ENCODE results near the gene EBP. TPM values are rescaled to one million over a fixed set of nuclear protein-coding genes. Genes with fewer than 3 reads are reported as not detected.

The EBP gene
- 100 to 1,000 TPM in 1 of 2 donors, 10 to 100 TPM in 1; 41.5 to 154 TPM for total RNA-seq
- polyA plus RNA-seq: 100 to 1,000 TPM; 162 to 254 TPM
- long read RNA-seq, donor 1, transcript EBP-205 (5 exons, 1,775 nt): major isoform, 10 of 24 reads
- long read RNA-seq, donor 1, partial matches to known transcripts: 14 of 24 reads
- long read RNA-seq, donor 1, other reads (novel, unspliced or antisense): 0 of 24 reads
- long read RNA-seq, donor 2, transcript EBP-205 (5 exons, 1,775 nt): major isoform, 5 of 14 reads
- long read RNA-seq, donor 2, partial matches to known transcripts: 9 of 14 reads
- long read RNA-seq, donor 2, other reads (novel, unspliced or antisense): 0 of 14 reads
- long read RNA-seq, donor 3, transcript EBP-205 (5 exons, 1,775 nt): major isoform, 7 of 23 reads
- long read RNA-seq, donor 3, partial matches to known transcripts: 16 of 23 reads
- long read RNA-seq, donor 3, other reads (novel, unspliced or antisense): 0 of 23 reads
- long read RNA-seq, donor 4, partial matches to known transcripts: 13 of 18 reads
- long read RNA-seq, donor 4, other reads (novel, unspliced or antisense): 0 of 18 reads
- long read RNA-seq, donor 5, transcript EBP-205 (5 exons, 1,775 nt): major isoform, 9 of 60 reads
- long read RNA-seq, donor 5, partial matches to known transcripts: 51 of 60 reads
- long read RNA-seq, donor 5, other reads (novel, unspliced or antisense): 0 of 60 reads

DNA sequence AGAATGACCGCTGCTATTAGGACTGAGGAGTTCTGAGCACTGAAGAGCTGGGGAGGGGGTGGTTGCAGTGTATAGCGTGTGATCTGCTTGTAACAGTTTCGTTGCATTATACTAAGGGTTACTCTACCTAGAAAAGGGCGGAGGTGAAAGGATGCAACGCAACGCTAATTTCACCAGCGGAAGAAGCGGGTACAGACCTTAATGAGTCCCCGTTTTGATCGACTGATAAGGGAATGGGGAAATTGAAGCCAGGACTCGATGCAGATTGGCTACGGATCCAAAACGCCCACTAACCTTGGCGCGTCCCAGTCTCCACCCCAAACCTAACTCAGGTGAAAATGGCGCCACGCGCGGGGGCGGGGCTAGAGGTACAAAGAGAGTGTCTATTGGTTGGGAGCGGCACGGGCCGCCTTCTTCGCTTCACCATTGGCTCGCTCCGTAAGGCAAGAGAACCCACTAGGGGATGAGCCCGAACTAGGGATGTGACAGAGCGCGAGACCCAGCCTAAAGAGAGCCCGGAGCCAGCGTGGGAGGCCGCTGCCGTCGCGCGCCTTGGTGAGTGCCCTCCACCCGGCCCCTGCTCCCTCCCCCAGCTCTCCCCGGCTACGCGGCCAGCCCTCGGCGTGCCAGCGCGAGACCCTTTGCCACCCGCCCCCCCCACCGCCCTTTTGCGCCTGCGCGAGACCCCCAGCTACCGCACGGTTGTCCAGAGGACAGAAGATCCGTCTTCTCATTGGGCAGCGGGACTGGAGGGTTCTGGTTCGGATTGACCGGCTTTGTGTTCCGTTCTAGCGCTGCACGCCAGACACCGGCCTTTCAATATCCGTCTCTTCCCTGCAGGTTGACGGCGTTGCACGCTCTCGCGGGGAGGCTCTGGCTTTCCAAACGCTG lies at the start of gene EBP:
Gene EBP (plus strand): TSS at position 456 of the 891 bp plus-strand sequence. CDS start 1,964 bp downstream, outside the sequence.
- Histone ChIP-seq H3K27ac (ENCODE audit: low read depth in 1 of 2, low read length in 1 of 2) (peak within 1 kb of the TSS; percentile 58 to 84), H3K9ac (ENCODE audit: insufficient read depth in 1 of 2, low read length in 2 of 2) (peak within 1 kb of the TSS; percentile 14 to 46), H3K4me1 (ENCODE audit: control insufficient read depth in 5 of 5, insufficient read depth in 5 of 5, low read length in 5 of 5) (no peaks in the 10 kb centered on the region), H3K9me3 (ENCODE audit: control insufficient read depth in 4 of 4, insufficient read depth in 3 of 4, low read length in 3 of 4) (peaks cover 0 to 9% (median 0%) of the 10 kb centered on the region in 4 donors), H3K36me3 (ENCODE audit: control insufficient read depth in 4 of 4, insufficient read depth in 4 of 4, low read length in 4 of 4) (peaks cover 0 to 1% (median under 1%) of the 10 kb centered on the region in 4 donors), H3K27me3 (ENCODE audit: control insufficient read depth in 3 of 3, insufficient read depth in 3 of 3, low read length in 2 of 3) (no peaks in the 10 kb centered on the region), H3K4me3 (peak within 1 kb of the TSS; percentile 40)
- WGBS, 2 donors: 0 to 35% methylated on average over 33 to 66 of the region's 66 CpGs
- DNase-seq (peak; percentile 90 to 91 (median 91)), ATAC-seq (ENCODE audit: insufficient read depth, low FRiP score) (peak; percentile 96)
- TF ChIP-seq, protein P1, sequence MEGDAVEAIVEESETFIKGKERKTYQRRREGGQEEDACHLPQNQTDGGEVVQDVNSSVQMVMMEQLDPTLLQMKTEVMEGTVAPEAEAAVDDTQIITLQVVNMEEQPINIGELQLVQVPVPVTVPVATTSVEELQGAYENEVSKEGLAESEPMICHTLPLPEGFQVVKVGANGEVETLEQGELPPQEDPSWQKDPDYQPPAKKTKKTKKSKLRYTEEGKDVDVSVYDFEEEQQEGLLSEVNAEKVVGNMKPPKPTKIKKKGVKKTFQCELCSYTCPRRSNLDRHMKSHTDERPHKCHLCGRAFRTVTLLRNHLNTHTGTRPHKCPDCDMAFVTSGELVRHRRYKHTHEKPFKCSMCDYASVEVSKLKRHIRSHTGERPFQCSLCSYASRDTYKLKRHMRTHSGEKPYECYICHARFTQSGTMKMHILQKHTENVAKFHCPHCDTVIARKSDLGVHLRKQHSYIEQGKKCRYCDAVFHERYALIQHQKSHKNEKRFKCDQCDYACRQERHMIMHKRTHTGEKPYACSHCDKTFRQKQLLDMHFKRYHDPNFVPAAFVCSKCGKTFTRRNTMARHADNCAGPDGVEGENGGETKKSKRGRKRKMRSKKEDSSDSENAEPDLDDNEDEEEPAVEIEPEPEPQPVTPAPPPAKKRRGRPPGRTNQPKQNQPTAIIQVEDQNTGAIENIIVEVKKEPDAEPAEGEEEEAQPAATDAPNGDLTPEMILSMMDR (IDR thresholded peaks at IDR 0.05; ENCODE audit: control extremely low read depth, extremely low read depth): no peak

DNA sequence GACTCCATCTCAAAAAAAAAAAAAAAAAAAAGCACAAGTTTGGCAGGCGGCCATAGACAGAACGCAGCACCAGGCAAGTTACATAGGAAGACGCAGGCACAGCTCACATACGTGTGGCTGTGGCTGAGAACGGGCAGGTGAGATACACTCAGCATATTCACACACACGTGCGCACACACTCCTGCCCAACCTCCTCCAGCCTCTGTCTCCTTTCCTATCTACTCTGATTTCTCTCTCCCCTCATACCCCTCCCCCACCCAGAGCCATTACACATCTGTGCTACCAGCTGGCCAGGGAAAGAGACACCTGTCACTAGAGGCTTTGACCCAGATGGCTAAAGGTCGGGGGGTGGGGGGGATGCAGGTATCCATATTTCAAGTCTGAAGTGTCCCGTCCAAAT lies 49.4 kb upstream of the EBP start:
- TF ChIP-seq, protein P1 (IDR thresholded peaks at IDR 0.05; ENCODE audit: control extremely low read depth, extremely low read depth): no peak
- peaks cover 0 to 5% (median 0%) of the 10 kb centered on the region in 5 donors for H3K4me1 ChIP-seq (ENCODE audit: control insufficient read depth in 5 of 5, insufficient read depth in 5 of 5, low read length in 5 of 5)
- WGBS, 2 donors: 73 to 91% methylated on average over 5 to 9 of the region's 9 CpGs
- no peak overlapping the region for H3K4me3 ChIP-seq
- ATAC-seq (ENCODE audit: insufficient read depth, low FRiP score): no peak
- peaks cover 0 to 7% (median 0%) of the 10 kb centered on the region in 4 donors for H3K9me3 ChIP-seq (ENCODE audit: control insufficient read depth in 4 of 4, insufficient read depth in 3 of 4, low read length in 3 of 4)
- no peak for DNase-seq
- no peak overlapping the region for H3K9ac ChIP-seq (ENCODE audit: insufficient read depth in 1 of 2, low read length in 2 of 2)
- H3K27ac ChIP-seq (ENCODE audit: low read depth in 1 of 2, low read length in 1 of 2): no peak overlapping the region
- no peaks in the 10 kb centered on the region for H3K27me3 ChIP-seq (ENCODE audit: control insufficient read depth in 3 of 3, insufficient read depth in 3 of 3, low read length in 2 of 3)
- no peaks in the 10 kb centered on the region for H3K36me3 ChIP-seq (ENCODE audit: control insufficient read depth in 4 of 4, insufficient read depth in 4 of 4, low read length in 4 of 4)

DNA sequence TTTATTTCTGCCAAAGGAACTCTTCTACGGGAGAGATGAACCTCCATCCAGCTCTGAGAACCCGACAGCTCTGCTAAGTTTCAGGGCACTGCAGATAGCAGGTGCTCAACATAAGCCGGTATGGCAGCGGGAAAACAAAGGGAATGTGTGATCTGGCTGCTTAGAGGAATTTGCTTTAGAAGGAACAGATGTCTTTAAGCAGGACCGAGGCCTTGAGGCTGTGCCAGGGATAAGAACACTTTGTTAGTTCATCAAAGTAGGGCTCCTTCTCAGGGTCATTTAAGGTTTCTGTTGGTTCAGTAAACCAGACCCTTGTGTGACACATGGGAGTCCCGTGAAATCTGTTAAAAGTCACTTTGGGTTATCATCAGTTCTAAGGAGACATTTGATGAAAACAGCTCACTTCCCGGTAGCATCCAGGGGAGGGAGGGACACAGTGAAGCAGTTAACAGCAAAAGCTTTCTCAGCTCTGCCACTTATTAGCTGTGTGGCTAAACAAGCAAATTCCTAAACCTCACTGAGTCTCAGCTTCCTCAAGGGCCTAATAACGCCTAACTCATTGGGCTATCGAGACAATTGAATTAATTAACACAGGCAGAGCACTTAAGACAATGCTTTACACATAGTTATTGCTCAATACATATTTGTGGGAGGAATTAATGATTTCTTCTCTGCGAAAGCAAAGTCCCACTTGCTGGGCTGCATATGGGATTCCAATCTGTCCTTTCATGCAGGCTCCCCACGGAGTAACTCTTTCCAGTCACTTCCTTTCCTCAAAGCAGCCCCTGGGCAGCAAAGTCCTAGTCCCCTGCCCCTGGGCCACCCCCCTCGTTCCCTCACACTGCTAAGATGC lies 48.5 kb upstream of the EBP start:
- H3K36me3 ChIP-seq (ENCODE audit: control insufficient read depth in 4 of 4, insufficient read depth in 4 of 4, low read length in 4 of 4): no peaks in the 10 kb centered on the region
- ATAC-seq (ENCODE audit: insufficient read depth, low FRiP score) (no peak), DNase-seq (no peak)
- H3K27ac ChIP-seq (ENCODE audit: low read depth in 1 of 2, low read length in 1 of 2): no peak overlapping the region
- H3K27me3 ChIP-seq (ENCODE audit: control insufficient read depth in 3 of 3, insufficient read depth in 3 of 3, low read length in 2 of 3): no peaks in the 10 kb centered on the region
- TF ChIP-seq, protein P1 (IDR thresholded peaks at IDR 0.05; ENCODE audit: control extremely low read depth, extremely low read depth): no peak
- H3K4me3 ChIP-seq: no peak overlapping the region
- peaks cover 0 to 7% (median 2%) of the 10 kb centered on the region in 4 donors for H3K9me3 ChIP-seq (ENCODE audit: control insufficient read depth in 4 of 4, insufficient read depth in 3 of 4, low read length in 3 of 4)
- WGBS, 2 donors: 64 to 73% methylated on average over 11 to 12 of the region's 12 CpGs
- no peak overlapping the region for H3K9ac ChIP-seq (ENCODE audit: insufficient read depth in 1 of 2, low read length in 2 of 2)
- H3K4me1 ChIP-seq (ENCODE audit: control insufficient read depth in 5 of 5, insufficient read depth in 5 of 5, low read length in 5 of 5): peaks cover 0 to 5% (median 0%) of the 10 kb centered on the region in 5 donors
